H1 (cell line): ENCODE data around the gene MPV17. TPM values are rescaled to one million over a fixed set of nuclear protein-coding genes. Genes with fewer than 3 reads are reported as not detected.
A peak's percentile ranks its signal among the peaks of the same experiment; 100 is the strongest.

ENCODE experiments used
- CTCF ChIA-PET: fragments of 300-600 bp; sonication (Branson Sonifier 250); formaldehyde crosslinking; loops from one replicate; lab custom pipeline; 2021; ENCODE audit not compliant: partially characterized antibody; lab: Charles Lee
- POLR2A ChIA-PET: fragments of 300-600 bp; sonication (Branson Sonifier 250); formaldehyde crosslinking; loops from one replicate; lab custom pipeline; 2021; ENCODE audit warnings: inconsistent platforms; ENCODE audit not compliant: partially characterized antibody; lab: Charles Lee
- DNase-seq, 2 experiments: peaks; one replicate each; pipeline versions ENCODE4 v3.0.0 to v3.0.0-alpha.2; 2010 to 2022; ENCODE audit warnings: low spot score in 2 of 2, low read depth in 1 of 2, mixed read lengths in 1 of 2
- FAIRE-seq: peaks from 2 replicates; lab custom pipeline; 2011; peaks lifted over from hg19 to GRCh38; lab: Jason Lieb, UNC
- H2AFZ ChIP-seq: 2 replicates; pipeline ENCODE4 v1.8.1; 2012; ENCODE audit warnings: low read length, inconsistent platforms
- H2AK5ac ChIP-seq: 2 replicates; pipeline ENCODE4 v1.6.1; 2013; ENCODE audit warnings: low read depth, low read length
- H2BK120ac ChIP-seq: replicated peaks from 2 replicates; pipeline ENCODE3; 2013; ENCODE audit warnings: low read depth, low read length, inconsistent platforms
- H2BK12ac ChIP-seq: 2 replicates; pipeline ENCODE4 v1.6.1; 2013; ENCODE audit warnings: low read depth, low read length
- H2BK15ac ChIP-seq: 2 replicates; pipeline ENCODE4 v1.6.1; 2013; ENCODE audit warnings: low read length
- H2BK20ac ChIP-seq: 2 replicates; pipeline ENCODE4 v1.6.1; 2013; ENCODE audit warnings: low read length
- H2BK5ac ChIP-seq: 2 replicates; pipeline ENCODE4 v1.6.1; 2013; ENCODE audit warnings: low read depth, low read length
- H3K14ac ChIP-seq: 2 replicates; pipeline ENCODE4 v1.6.1; 2013; ENCODE audit warnings: inconsistent platforms; ENCODE audit not compliant: insufficient read length
- H3K18ac ChIP-seq: 2 replicates; pipeline ENCODE4 v1.6.1; 2013; ENCODE audit warnings: low read length; ENCODE audit errors: extremely low read depth
- H3K23ac ChIP-seq: 2 replicates; pipeline ENCODE4 v1.6.1; 2013; ENCODE audit warnings: inconsistent platforms; ENCODE audit not compliant: insufficient read length
- H3K23me2 ChIP-seq: 2 replicates; pipeline ENCODE4 v1.6.1; 2013; ENCODE audit warnings: low read depth, low read length
- H3K27ac ChIP-seq: 2 replicates; pipeline ENCODE4 v1.6.1; 2011; ENCODE audit warnings: low read depth, low read length, inconsistent platforms
- H3K27me3 ChIP-seq, 4 experiments: replicated peaks in 1 of 4; 1 replicate in 1 of 4; 2 replicates in 3 of 4; pipeline versions ENCODE4 v1.6.1 to v1.8.1; 2011 to 2013; ENCODE audit warnings: low read length in 3 of 4, mild to moderate bottlenecking in 3 of 4, inconsistent platforms in 2 of 4, mixed read lengths in 2 of 4, moderate library complexity in 1 of 4; ENCODE audit not compliant: control insufficient read depth in 3 of 4, insufficient read depth in 3 of 4; ENCODE audit errors: extremely low read depth in 1 of 4
- H3K36me3 ChIP-seq, 4 experiments: 2 replicates each; pipeline versions ENCODE4 v1.6.1 to v1.8.1; 2011 to 2013; ENCODE audit warnings: mild to moderate bottlenecking in 4 of 4, low read length in 3 of 4, moderate library complexity in 2 of 4, control low read depth in 1 of 4, inconsistent platforms in 1 of 4; ENCODE audit not compliant: insufficient read depth in 4 of 4, control insufficient read depth in 2 of 4
- H3K4ac ChIP-seq: replicated peaks from 2 replicates; pipeline ENCODE3; 2013; ENCODE audit warnings: low read length, low read depth, mixed read lengths, inconsistent platforms; ENCODE audit not compliant: insufficient read length
- H3K4me1 ChIP-seq, 4 experiments: replicated peaks in 1 of 4; 1 replicate in 1 of 4; 2 replicates in 3 of 4; pipeline versions ENCODE4 v1.6.1 to v1.8.1; 2011 to 2013; ENCODE audit warnings: low read length in 3 of 4, inconsistent platforms in 2 of 4, mixed read lengths in 1 of 4; ENCODE audit not compliant: insufficient read depth in 4 of 4, control insufficient read depth in 3 of 4
- H3K4me2 ChIP-seq, 2 experiments: 2 replicates each; pipeline versions ENCODE4 v1.6.1 to v1.8.1; 2011 to 2013; ENCODE audit warnings: low read depth in 2 of 2, low read length in 2 of 2, control low read depth in 1 of 2, inconsistent platforms in 1 of 2, mild to moderate bottlenecking in 1 of 2; ENCODE audit not compliant: insufficient read depth in 1 of 2
- H3K4me3 ChIP-seq, 4 experiments: fragments of 200-600, 300-600 bp in 1 of 4; sonication (generic), shearing (Covaris generic), sonication (Bioruptor Twin) in 1 of 4; 2 replicates each; pipeline versions ENCODE4 v1.5.1 to v1.8.1; 2011 to 2016; ENCODE audit warnings: low read length in 4 of 4, low read depth in 3 of 4, control low read depth in 2 of 4, inconsistent platforms in 2 of 4, mild to moderate bottlenecking in 2 of 4, mixed read lengths in 1 of 4, moderate library complexity in 1 of 4; ENCODE audit not compliant: insufficient read depth in 2 of 4; ENCODE audit errors: extremely low read depth in 1 of 4
- H3K56ac ChIP-seq: replicated peaks from 2 replicates; pipeline ENCODE3; 2013; ENCODE audit warnings: low read depth, mild to moderate bottlenecking, mixed read lengths, low read length, inconsistent platforms; ENCODE audit not compliant: insufficient read length
- H3K79me1 ChIP-seq: 2 replicates; pipeline ENCODE4 v1.6.1; 2013; ENCODE audit warnings: low read depth, low read length, control low read depth
- H3K79me2 ChIP-seq, 2 experiments: 2 replicates each; pipeline versions ENCODE4 v1.6.1 to v1.8.1; 2012 to 2013; ENCODE audit warnings: low read length in 2 of 2, mild to moderate bottlenecking in 2 of 2, inconsistent platforms in 1 of 2; ENCODE audit not compliant: insufficient read depth in 2 of 2, control insufficient read depth in 1 of 2
- H3K9ac ChIP-seq, 4 experiments: replicated peaks in 1 of 4; 1 replicate in 1 of 4; 2 replicates in 3 of 4; pipeline versions ENCODE4 v1.6.1 to v1.8.1; 2011 to 2013; ENCODE audit warnings: low read depth in 3 of 4, low read length in 3 of 4, control low read depth in 2 of 4, mild to moderate bottlenecking in 2 of 4, moderate library complexity in 2 of 4, inconsistent platforms in 1 of 4; ENCODE audit errors: extremely low read depth in 1 of 4
- H3K9me3 ChIP-seq, 2 experiments: 2 replicates each; pipeline versions ENCODE4 v1.6.1 to v1.8.1; 2012 to 2013; ENCODE audit warnings: mild to moderate bottlenecking in 2 of 2, moderate library complexity in 2 of 2, control low read depth in 1 of 2, inconsistent platforms in 1 of 2, low read depth in 1 of 2, low read length in 1 of 2, mixed read lengths in 1 of 2; ENCODE audit not compliant: insufficient read depth in 2 of 2
- H4K20me1 ChIP-seq, 2 experiments: replicated peaks in 1 of 2; 2 replicates each; pipeline versions ENCODE3 to v1.8.1; 2011 to 2013; ENCODE audit warnings: inconsistent platforms in 2 of 2, low read length in 2 of 2, mild to moderate bottlenecking in 1 of 2; ENCODE audit not compliant: insufficient read depth in 2 of 2, control insufficient read depth in 1 of 2
- H4K5ac ChIP-seq: 2 replicates; pipeline ENCODE4 v1.6.1; 2013; ENCODE audit warnings: low read length, low read depth, mixed read lengths, inconsistent platforms; ENCODE audit not compliant: insufficient read length
- H4K8ac ChIP-seq: 2 replicates; pipeline ENCODE4 v1.8.0; 2013; ENCODE audit warnings: mild to moderate bottlenecking, moderate library complexity, low read length, inconsistent platforms; ENCODE audit not compliant: insufficient read depth; ENCODE audit errors: extremely low read depth
- H4K91ac ChIP-seq: replicated peaks from 2 replicates; pipeline ENCODE3; 2013; ENCODE audit warnings: low read length, mixed read lengths, inconsistent platforms; ENCODE audit not compliant: insufficient read length
- CHD1 ChIP-seq: IDR thresholded peaks from 2 replicates; pipeline ENCODE4 v1.6.1; 2012; ENCODE audit warnings: low read depth, low read length, improper control_type of control experiment
- E2F6 ChIP-seq: IDR thresholded peaks from 2 replicates; pipeline ENCODE4 v1.6.1; 2012; ENCODE audit warnings: inconsistent platforms
- GABPA ChIP-seq: IDR thresholded peaks from 2 replicates; pipeline ENCODE4 v1.6.1; 2011; ENCODE audit warnings: mild to moderate bottlenecking, low read length, moderate library complexity, borderline replicate concordance; ENCODE audit not compliant: insufficient read depth
- JUN ChIP-seq: IDR thresholded peaks from 2 replicates; pipeline ENCODE4 v1.6.1; 2011; ENCODE audit warnings: low read depth, mild to moderate bottlenecking, improper control_type of control experiment, low read length
- KDM1A ChIP-seq: fragments of 200-600, 300-600 bp; sonication (generic); IDR thresholded peaks from 2 replicates; pipeline ENCODE4 v1.7.1; 2016; ENCODE audit warnings: mild to moderate bottlenecking, low read length, borderline replicate concordance
- POLR2AphosphoS5 ChIP-seq: IDR thresholded peaks from 2 replicates; pipeline ENCODE4 v1.6.1; 2011; ENCODE audit warnings: low read depth, low read length
- RNF2 ChIP-seq: fragments of 200-900, 300-1000 bp; sonication (generic); IDR thresholded peaks from 2 replicates; pipeline ENCODE4 v1.7.1; 2016; ENCODE audit warnings: borderline replicate concordance, low read depth, mild to moderate bottlenecking, antibody characterized with exemption, low read length; ENCODE audit not compliant: poor library complexity, severe bottlenecking; ENCODE audit errors: missing control alignments
- TBP ChIP-seq: IDR thresholded peaks from 2 replicates; pipeline ENCODE4 v1.6.1; 2011; ENCODE audit warnings: low read depth, low read length, improper control_type of control experiment
- ZNF274 ChIP-seq: IDR thresholded peaks from 2 replicates; pipeline ENCODE4 v1.7.0; 2012; ENCODE audit warnings: low read length, borderline replicate concordance; ENCODE audit errors: extremely low read depth
- WGBS, 2 experiments: shearing (Covaris generic) in 1 of 2; methylation state at CpG; one replicate each; pipeline versions ENCODE4 v1.1.6 to v1.1.7; 2013 to 2015; ENCODE audit warnings: low lambda C conversion rate in 2 of 2, mixed read lengths in 2 of 2, inconsistent platforms in 1 of 2, low coverage in 1 of 2, missing lambda C conversion rate in 1 of 2; ENCODE audit not compliant: insufficient replicate concordance in 2 of 2, insufficient coverage in 1 of 2, insufficient read length in 1 of 2; ENCODE audit errors: extremely low coverage in 1 of 2, missing lambda C conversion rate in 1 of 2; 5-methylcytosine and 5-hydroxymethylcytosine counted together
- polyA plus RNA-seq, 7 experiments: library from polyadenylated mRNA; depleted of rRNA in 3 of 7; stranded (reverse) in 5 of 7; unstranded in 2 of 7; fragments of >200 nt in 5 of 7; fragments of 200-250 nt in 2 of 7; gene quantifications; 1 replicate in 5 of 7; 2 replicates in 1 of 7; 4 replicates in 1 of 7; pipeline versions ENCODE4 v1.2.1 to v1.2.3, GENCODE V29; 2011 to 2013; ENCODE audit warnings: missing spikeins in 2 of 7, mixed read lengths in 2 of 7
- total RNA-seq: library from RNA; stranded (reverse); fragmentation: NEBNext Ultra II Directional; extraction: Animal tissue kit (Norgen Biotek cat#: 25700); gene quantifications from 2 replicates; pipeline ENCODE4 v1.2.1, GENCODE V29; 2021
- TF ChIP-seq, protein P1 (sequence below): IDR thresholded peaks from 2 replicates; pipeline ENCODE4 v1.6.1; 2012; ENCODE audit warnings: inconsistent platforms
- TF ChIP-seq, protein P2 (sequence below): IDR thresholded peaks from 2 replicates; pipeline ENCODE4 v1.6.1; 2011; ENCODE audit warnings: low read length, improper control_type of control experiment

MPV17 gene
- total and polyA plus RNA-seq, 2 of the 8 experiments (the other 6 are each of a cell fraction or from before 2014, with no cell fraction given): 45.2 to 181 TPM

DNA sequence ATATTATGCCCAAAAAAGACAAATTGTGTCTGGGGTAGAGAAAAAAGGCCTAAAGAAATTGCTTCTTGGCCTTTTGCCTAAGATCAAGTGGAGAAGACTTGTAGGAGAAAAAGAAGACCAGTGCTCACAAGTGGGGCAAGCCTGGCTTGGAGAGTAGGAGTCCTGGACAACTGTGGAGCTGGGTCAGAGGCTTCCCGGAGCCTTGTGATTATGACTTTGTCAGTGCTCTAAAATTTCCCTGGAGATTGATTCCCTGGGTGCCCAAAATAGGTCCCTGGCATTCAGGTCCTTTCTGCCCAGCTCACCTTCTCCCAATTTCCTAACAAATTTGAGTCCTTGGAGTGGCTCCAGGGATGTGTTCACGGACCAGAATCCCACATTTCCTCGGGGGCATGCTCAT is 41.5 kb downstream of the MPV17 start:
- H2BK20ac ChIP-seq: no peak overlapping the region
- no peaks in the 10 kb centered on the region for H4K20me1 ChIP-seq
- no peak overlapping the region for H2BK15ac ChIP-seq
- H2BK120ac ChIP-seq: peak overlapping the region; percentile 33
- peak overlapping the region in 1 of 2 experiments; percentile 76; a peak in 2 of 4 replicates for H3K4me2 ChIP-seq
- no peak overlapping the region for H4K5ac ChIP-seq
- H2AK5ac ChIP-seq: no peak overlapping the region
- H3K23ac ChIP-seq: no peak overlapping the region
- H3K18ac ChIP-seq: no peak overlapping the region
- no peaks in the 10 kb centered on the region for H3K9me3 ChIP-seq
- peaks cover 3% of the 10 kb centered on the region for H3K23me2 ChIP-seq
- peak overlapping the region in 1 of 4 experiments; percentile 43; a peak in 1 of 8 replicates for H3K4me3 ChIP-seq
- no peak overlapping the region for H3K4ac ChIP-seq
- no peaks in the 10 kb centered on the region for H3K36me3 ChIP-seq
- no peak overlapping the region for H4K91ac ChIP-seq
- H3K27ac ChIP-seq: no peak overlapping the region
- POLR2A ChIA-PET: interaction anchor here (1.1 to 11.9 kb wide), 17 partner anchors 9 to 177 kb away, joined by 3 to 149 read pairs (median 6); partner anchors contain the start of genes ATRAID, GTF3C2, MPV17 and SLC30A3
- no peak overlapping the region for H3K56ac ChIP-seq
- no peak overlapping the region for H3K9ac ChIP-seq
- FAIRE-seq (no peak), DNase-seq (no peak)
- H3K4me1 ChIP-seq: peaks cover 4 to 15% (median 13%) of the 10 kb centered on the region in 4 experiments
- peaks cover 0 to 4% (median 0%) of the 10 kb centered on the region in 4 experiments; a peak in 1 of 7 replicates for H3K27me3 ChIP-seq
- H2BK5ac ChIP-seq: no peak overlapping the region
- no peak overlapping the region for H4K8ac ChIP-seq
- no peak overlapping the region for H2AFZ ChIP-seq
- no peaks in the 10 kb centered on the region for H3K79me1 ChIP-seq
- 89% methylated on average over 3 of the region's 3 CpGs; no CpG with 5 or more reads in 1 of the 2 experiments for WGBS, 2 experiments
- H3K79me2 ChIP-seq: no peaks in the 10 kb centered on the region
- H2BK12ac ChIP-seq: no peak overlapping the region
- CTCF ChIA-PET: interaction anchor here (0.8 to 20.2 kb wide), 26 partner anchors 8 to 256 kb away, joined by 3 to 413 read pairs (median 5); partner anchors contain the start of genes CAD, SLC30A3 and UCN
- H3K14ac ChIP-seq: no peak overlapping the region
- TF ChIP-seq, protein P1, sequence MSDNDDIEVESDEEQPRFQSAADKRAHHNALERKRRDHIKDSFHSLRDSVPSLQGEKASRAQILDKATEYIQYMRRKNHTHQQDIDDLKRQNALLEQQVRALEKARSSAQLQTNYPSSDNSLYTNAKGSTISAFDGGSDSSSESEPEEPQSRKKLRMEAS: no peak
- TF ChIP-seq, protein P2, sequence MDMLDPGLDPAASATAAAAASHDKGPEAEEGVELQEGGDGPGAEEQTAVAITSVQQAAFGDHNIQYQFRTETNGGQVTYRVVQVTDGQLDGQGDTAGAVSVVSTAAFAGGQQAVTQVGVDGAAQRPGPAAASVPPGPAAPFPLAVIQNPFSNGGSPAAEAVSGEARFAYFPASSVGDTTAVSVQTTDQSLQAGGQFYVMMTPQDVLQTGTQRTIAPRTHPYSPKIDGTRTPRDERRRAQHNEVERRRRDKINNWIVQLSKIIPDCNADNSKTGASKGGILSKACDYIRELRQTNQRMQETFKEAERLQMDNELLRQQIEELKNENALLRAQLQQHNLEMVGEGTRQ: no peak
- TF ChIP-seq GABPA (no peak), RNF2 (no peak), E2F6 (no peak), JUN (no peak), TBP (no peak), CHD1 (no peak), ZNF274 (no peak), KDM1A (no peak), POLR2AphosphoS5 (no peak)
